Kidney (tissue), 14 donors: Measurements from ENCODE around the gene UNC45B. TPM values are rescaled to one million over a fixed set of nuclear protein-coding genes. Genes with fewer than 3 reads are reported as not detected.
"Not testable (repeated sequence)": the region's sequence is repeated elsewhere in the genome, so short reads cannot be mapped to it uniquely, and the experiment has no call there.

Experiments used
- DNase-seq, 5 donors: peaks; one replicate each; pipeline ENCODE4 v3.0.0-alpha.2; 2013 to 2020
- FAIRE-seq: peaks from 2 replicates; lab custom pipeline; 2012; peaks lifted over from hg19 to GRCh38; lab: Jason Lieb, UNC
- H3K27ac ChIP-seq, 2 donors: one replicate each; pipeline ENCODE4 v1.7.0; 2013; ENCODE audit warnings: low read depth in 2 of 2, low read length in 2 of 2, inconsistent platforms in 1 of 2
- H3K27me3 ChIP-seq: one replicate; pipeline ENCODE4 v1.7.1; 2013; ENCODE audit warnings: low read length, inconsistent platforms; ENCODE audit not compliant: control insufficient read depth, insufficient read depth
- H3K36me3 ChIP-seq, 3 donors: one replicate each; pipeline versions ENCODE4 v1.7.0 to v1.7.1; 2013; ENCODE audit warnings: low read length in 3 of 3, control low read depth in 1 of 3, inconsistent platforms in 1 of 3; ENCODE audit not compliant: insufficient read depth in 3 of 3, control insufficient read depth in 2 of 3
- H3K4me1 ChIP-seq, 3 donors: one replicate each; pipeline versions ENCODE4 v1.7.0 to v1.7.1; 2013; ENCODE audit warnings: low read length in 3 of 3, inconsistent platforms in 1 of 3, low read depth in 1 of 3; ENCODE audit not compliant: control insufficient read depth in 2 of 3, insufficient read depth in 2 of 3
- H3K4me3 ChIP-seq, 3 donors: one replicate each; pipeline versions ENCODE4 v1.7.0 to v1.8.1; 2013; ENCODE audit warnings: low read length in 3 of 3, control low read depth in 1 of 3, inconsistent platforms in 1 of 3
- H3K9ac ChIP-seq, 3 donors: one replicate each; pipeline versions ENCODE4 v1.7.0 to v1.7.1; 2013; ENCODE audit warnings: low read length in 3 of 3, control low read depth in 1 of 3, inconsistent platforms in 1 of 3
- H3K9me3 ChIP-seq, 3 donors: one replicate each; pipeline versions ENCODE4 v1.7.0 to v1.7.1; 2013; ENCODE audit warnings: low read length in 3 of 3, control low read depth in 1 of 3, inconsistent platforms in 1 of 3; ENCODE audit not compliant: control insufficient read depth in 2 of 3, insufficient read depth in 1 of 3
- CTCF ChIP-seq: IDR thresholded peaks from 3 replicates; pipeline ENCODE4 v1.5.1; 2012; ENCODE audit warnings: mild to moderate bottlenecking, moderate library complexity, borderline replicate concordance; ENCODE audit not compliant: insufficient read depth; ENCODE audit errors: extremely low read depth
- intact Hi-C: fragments of 100-400 bp; cut with DNase I; formaldehyde crosslinking; loops from one replicate; pipeline ENCODE4 v1.11.1; 2022
- polyA plus RNA-seq: library from polyadenylated mRNA; stranded (reverse); fragments of 350-450 nt; fragmentation: Illumina TruSeq; extraction: RNeasy Lipid Tissue Mini Kit (QIAGEN cat#74804); gene quantifications from one replicate; pipeline ENCODE4 v1.2.3, GENCODE V29; 2014; ENCODE audit warnings: low read depth, low replicate concordance; ENCODE audit not compliant: insufficient read depth
- total RNA-seq: library from RNA; stranded (reverse); fragmentation: NEBNext Ultra II Directional; extraction: Animal tissue kit (Norgen Biotek cat#: 25700); gene quantifications from one replicate; pipeline ENCODE4 v1.2.1, GENCODE V29; 2021
- donor health status: control.
- donor health status: control.
- donor health status: control.
- donor health status: control.
- donor health status: control.
- donor health status: DM: yes; HTN: yes; CAD: no.
- donor health status: Normal renal cell carcinoma (clear cell type).

The UNC45B gene
- total and polyA plus RNA-seq, 2 donors from 2014 or later = 0.38 to 0.54 TPM

- no peaks in the 10 kb centered on the region for H3K9me3 ChIP-seq
Measured at GRCh38 chr17:35189291-35189690, 41.7 kb downstream of the UNC45B start.

GRCh38 chr17:35191001-35191695 lies 43.5 kb downstream of the UNC45B start:
- FAIRE-seq = no peak
- Histone ChIP-seq H3K9me3 (no peaks in the 10 kb centered on the region), H3K4me3 (no peak overlapping the region), H3K27ac (no peak overlapping the region), H3K36me3 (no peaks in the 10 kb centered on the region), H3K27me3 (no peaks in the 10 kb centered on the region), H3K4me1 (no peaks in the 10 kb centered on the region), H3K9ac (no peak overlapping the region)
- no peak for DNase-seq
- no peak for TF ChIP-seq CTCF
- intact Hi-C loops = no loop called here

More at GRCh38 chr17:35189291-35189690, 41.7 kb downstream of the UNC45B start:
- no peaks in the 10 kb centered on the region for H3K36me3 ChIP-seq
- TF ChIP-seq CTCF = no peak
- DNase-seq = no peak
- intact Hi-C loops = no loop called here
- H3K27ac ChIP-seq = no peak overlapping the region
- H3K4me1 ChIP-seq = no peaks in the 10 kb centered on the region
- H3K9ac ChIP-seq = no peak overlapping the region
- FAIRE-seq = no peak
- no peak overlapping the region for H3K4me3 ChIP-seq
- H3K27me3 ChIP-seq = no peaks in the 10 kb centered on the region

DNA sequence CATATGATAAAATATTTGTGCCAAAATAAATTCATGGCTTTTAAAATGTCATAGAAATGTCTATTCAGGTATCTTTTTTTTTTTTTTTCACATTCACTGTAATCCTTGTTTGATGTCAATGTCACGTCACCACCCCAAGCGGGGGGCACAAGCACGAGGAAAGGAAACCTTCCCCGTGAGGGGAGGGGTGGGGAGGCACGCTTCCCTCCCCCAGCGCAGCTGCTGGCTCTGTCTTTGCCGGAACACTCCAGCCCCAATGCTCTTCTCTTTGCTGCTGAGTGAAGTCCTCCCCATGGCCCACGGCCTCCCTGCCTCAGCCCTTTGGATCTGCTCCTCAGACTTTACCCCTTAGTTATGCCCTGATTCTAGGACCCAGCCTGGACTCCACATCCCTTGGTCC lies 45.1 kb downstream of the UNC45B start:
- Histone ChIP-seq H3K4me1 (no peaks in the 10 kb centered on the region), H3K4me3 (no peak overlapping the region), H3K9ac (no peak overlapping the region), H3K9me3 (peaks cover 0 to 5% (median 0%) of the 10 kb centered on the region in 3 donors), H3K27me3 (no peaks in the 10 kb centered on the region), H3K36me3 (no peaks in the 10 kb centered on the region), H3K27ac (no peak overlapping the region)
- FAIRE-seq (no peak), DNase-seq (no peak)
- TF ChIP-seq CTCF = no peak
- intact Hi-C loops = no loop called here

GRCh38 chr17:35194001-35194400 lies 46.4 kb downstream of the UNC45B start, which contains the start of gene SLC35G3:
Gene SLC35G3 (minus strand): TSS chr17:35194393. CDS start chr17:35194307, 86 bp downstream.
- FAIRE-seq, H3K36me3 ChIP-seq, DNase-seq, H3K4me1 ChIP-seq, H3K27me3 ChIP-seq, H3K9ac ChIP-seq, H3K9me3 ChIP-seq, intact Hi-C loops, H3K27ac ChIP-seq, H3K4me3 ChIP-seq: not testable (repeated sequence)

GRCh38 chr17:35195062-35195461 lies 47.4 kb downstream of the UNC45B start:
- H3K4me1 ChIP-seq, H3K9ac ChIP-seq, H3K27ac ChIP-seq, H3K36me3 ChIP-seq, H3K9me3 ChIP-seq, intact Hi-C loops, H3K27me3 ChIP-seq, H3K4me3 ChIP-seq, FAIRE-seq: not testable (repeated sequence)
- DNase-seq = peak in 1 of 5 donors; percentile 51

DNA sequence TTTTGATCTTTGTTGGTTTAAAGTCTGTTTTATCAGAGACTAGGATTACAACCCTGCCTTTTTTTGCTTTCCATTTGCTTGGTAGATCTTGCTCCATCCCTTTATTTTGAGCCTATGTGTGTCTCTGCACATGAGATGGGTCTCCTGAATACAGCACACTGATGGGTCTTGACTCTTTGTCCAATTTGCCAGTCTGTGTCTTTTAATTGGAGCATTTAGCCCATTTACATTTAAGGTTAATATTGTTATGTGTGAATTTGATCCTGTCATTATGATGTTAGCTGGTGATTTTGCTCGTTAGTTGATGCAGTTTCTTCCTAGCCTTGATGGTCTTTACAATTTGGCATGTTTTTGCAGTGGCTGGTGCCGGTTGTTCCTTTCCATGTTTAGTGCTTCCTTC lies 55.0 kb downstream of the UNC45B start:
- H3K9me3 ChIP-seq, H3K4me1 ChIP-seq, intact Hi-C loops, H3K9ac ChIP-seq, H3K27ac ChIP-seq, FAIRE-seq, H3K27me3 ChIP-seq, H3K36me3 ChIP-seq, H3K4me3 ChIP-seq, DNase-seq: not testable (repeated sequence)
